IMR-90 (cell line): ENCODE results near the gene SDC1. TPM values are rescaled to one million over a fixed set of nuclear protein-coding genes. Genes with fewer than 3 reads are reported as not detected.
A peak's percentile ranks its signal among the peaks of the same experiment; 100 is the strongest.

Experiments used
- ATAC-seq: fragments of 200-7000 bp; cut with Tn5 transposase; 2 replicates; pipeline ENCODE4 v1.9.1; 2020; ENCODE audit warnings: low read depth, mild to moderate bottlenecking, moderate library complexity
- BruUV-seq: library from RNA; stranded (reverse); fragments of 400-500 nt; replicated peaks from 2 replicates; lab custom pipeline; 2021; lab: Mats Ljungman, UMichigan
- CTCF ChIA-PET: fragments of 300-600 bp; formaldehyde crosslinking; extraction: SDS; loops from one replicate; lab custom pipeline; 2021; ENCODE audit warnings: antibody characterized with exemption; lab: Yijun Ruan, JAX
- POLR2A ChIA-PET: fragments of 300-600 bp; sonication (Branson Sonifier 250); formaldehyde crosslinking; loops from one replicate; lab custom pipeline; 2022; ENCODE audit warnings: antibody characterized with exemption; ENCODE audit not compliant: unreplicated experiment; lab: Charles Lee
- DNase-seq: peaks from one replicate; pipeline ENCODE4 v3.0.0; 2013
- H2AFZ ChIP-seq: replicated peaks from 2 replicates; pipeline ENCODE3; 2013; ENCODE audit warnings: low read length, mild to moderate bottlenecking; ENCODE audit not compliant: poor library complexity
- H2AK5ac ChIP-seq: 2 replicates; pipeline ENCODE4 v1.6.1; 2013; ENCODE audit warnings: low read depth, low read length, inconsistent platforms
- H2AK9ac ChIP-seq: replicated peaks from 2 replicates; pipeline ENCODE3; 2013; ENCODE audit warnings: mild to moderate bottlenecking, low read depth, low read length, moderate library complexity; ENCODE audit not compliant: poor library complexity
- H2BK120ac ChIP-seq: 2 replicates; pipeline ENCODE4 v1.6.1; 2013; ENCODE audit warnings: low read depth, low read length, inconsistent platforms
- H2BK15ac ChIP-seq: 3 replicates; pipeline ENCODE4 v1.6.1; 2013; ENCODE audit warnings: low read depth, low read length, inconsistent platforms
- H2BK20ac ChIP-seq: 2 replicates; pipeline ENCODE4 v1.6.1; 2013; ENCODE audit warnings: low read depth, mild to moderate bottlenecking, inconsistent platforms, low read length, moderate library complexity
- H2BK5ac ChIP-seq: 2 replicates; pipeline ENCODE4 v1.6.1; 2013; ENCODE audit warnings: mild to moderate bottlenecking, low read depth, low read length, inconsistent platforms; ENCODE audit not compliant: poor library complexity, severe bottlenecking
- H3K14ac ChIP-seq: replicated peaks from 2 replicates; pipeline ENCODE4 v1.6.1; 2013; ENCODE audit warnings: low read depth, low read length, inconsistent platforms
- H3K18ac ChIP-seq: 2 replicates; pipeline ENCODE4 v1.6.1; 2013; ENCODE audit warnings: low read depth, low read length, control low read depth
- H3K23ac ChIP-seq: 2 replicates; pipeline ENCODE4 v1.6.1; 2013; ENCODE audit warnings: low read depth, low read length, inconsistent platforms
- H3K27ac ChIP-seq: 2 replicates; pipeline ENCODE4 v1.5.1; 2013; ENCODE audit warnings: mild to moderate bottlenecking, control low read depth, low read length; ENCODE audit not compliant: insufficient read depth
- H3K27me3 ChIP-seq: 2 replicates; pipeline ENCODE4 v1.6.1; 2013; ENCODE audit warnings: low read length; ENCODE audit not compliant: control insufficient read depth, insufficient read depth
- H3K36me3 ChIP-seq: 2 replicates; pipeline ENCODE4 v1.6.1; 2013; ENCODE audit warnings: low read length, mixed read lengths; ENCODE audit not compliant: control insufficient read depth, insufficient read depth
- H3K4ac ChIP-seq: 2 replicates; pipeline ENCODE4 v1.6.1; 2013; ENCODE audit warnings: low read depth, low read length, inconsistent platforms
- H3K4me1 ChIP-seq: 2 replicates; pipeline ENCODE4 v1.6.1; 2013; ENCODE audit warnings: low read length, mixed read lengths; ENCODE audit not compliant: control insufficient read depth, insufficient read depth
- H3K4me2 ChIP-seq: 2 replicates; pipeline ENCODE4 v1.6.1; 2013; ENCODE audit warnings: low read depth, mild to moderate bottlenecking, control low read depth, low read length, moderate library complexity
- H3K4me3 ChIP-seq: 2 replicates; pipeline ENCODE4 v1.5.1; 2013; ENCODE audit warnings: low read depth, mild to moderate bottlenecking, control low read depth, low read length, moderate library complexity; ENCODE audit not compliant: insufficient read depth
- H3K56ac ChIP-seq: 2 replicates; pipeline ENCODE4 v1.6.1; 2013; ENCODE audit warnings: low read length, inconsistent platforms; ENCODE audit not compliant: insufficient read depth; ENCODE audit errors: extremely low read depth
- H3K79me1 ChIP-seq, 2 experiments: 2 replicates each; pipeline ENCODE4 v1.6.1; 2013; ENCODE audit warnings: low read length in 2 of 2, inconsistent platforms in 1 of 2, low read depth in 1 of 2
- H3K9ac ChIP-seq: 2 replicates; pipeline ENCODE4 v1.6.1; 2013; ENCODE audit warnings: low read depth, low read length, control low read depth
- H3K9me1 ChIP-seq: 2 replicates; pipeline ENCODE4 v1.6.1; 2013; ENCODE audit warnings: low read length, inconsistent platforms; ENCODE audit not compliant: insufficient read depth
- H3K9me3 ChIP-seq: 2 replicates; pipeline ENCODE4 v1.6.1; 2013; ENCODE audit warnings: low read length; ENCODE audit not compliant: control insufficient read depth, insufficient read depth
- H4K20me1 ChIP-seq: 2 replicates; pipeline ENCODE4 v1.6.1; 2013; ENCODE audit warnings: low read length, inconsistent platforms; ENCODE audit not compliant: insufficient read depth
- H4K5ac ChIP-seq: 2 replicates; pipeline ENCODE4 v1.6.1; 2013; ENCODE audit warnings: mild to moderate bottlenecking, low read depth, low read length, control low read depth
- H4K8ac ChIP-seq, 2 experiments: 2 replicates each; pipeline ENCODE4 v1.6.1; 2013; ENCODE audit warnings: low read depth in 2 of 2, low read length in 2 of 2, control low read depth in 1 of 2, inconsistent platforms in 1 of 2
- H4K91ac ChIP-seq: 2 replicates; pipeline ENCODE4 v1.6.1; 2013; ENCODE audit warnings: low read depth, low read length, inconsistent platforms; ENCODE audit not compliant: insufficient read depth
- BHLHE40 ChIP-seq: fragments of 150-350 bp; IDR thresholded peaks from 2 replicates; pipeline ENCODE4 v1.6.1; 2016; ENCODE audit warnings: mild to moderate bottlenecking, low read depth, low read length
- CEBPB ChIP-seq: IDR thresholded peaks from 2 replicates; pipeline ENCODE4 v1.6.1; 2012; ENCODE audit warnings: low read depth, low read length, improper control_type of control experiment
- FOS ChIP-seq: fragments of 150-350 bp; IDR thresholded peaks from 2 replicates; pipeline ENCODE4 v1.6.1; 2016; ENCODE audit warnings: low read depth, low read length
- MAFK ChIP-seq: IDR thresholded peaks from 2 replicates; pipeline ENCODE4 v1.6.1; 2012; ENCODE audit warnings: low read depth, low read length, improper control_type of control experiment
- MXI1 ChIP-seq: IDR thresholded peaks from 2 replicates; pipeline ENCODE4 v1.6.1; 2012; ENCODE audit warnings: low read depth, mild to moderate bottlenecking, low read length, moderate library complexity, borderline replicate concordance
- POLR2A ChIP-seq: IDR thresholded peaks from 2 replicates; pipeline ENCODE4 v1.6.1; 2012; ENCODE audit warnings: mild to moderate bottlenecking, low read depth, low read length
- RAD21 ChIP-seq: IDR thresholded peaks from 2 replicates; pipeline ENCODE4 v1.6.1; 2012; ENCODE audit warnings: low read length, improper control_type of control experiment
- RCOR1 ChIP-seq: IDR thresholded peaks from 2 replicates; pipeline ENCODE4 v1.6.1; 2012; ENCODE audit warnings: mild to moderate bottlenecking, low read length, improper control_type of control experiment; ENCODE audit not compliant: insufficient replicate concordance
- RFX5 ChIP-seq: IDR thresholded peaks from 2 replicates; pipeline ENCODE4 v1.8.0; 2012; ENCODE audit warnings: low read depth, mild to moderate bottlenecking, low read length, moderate library complexity
- SMC3 ChIP-seq: fragments of 150-350 bp; IDR thresholded peaks from 2 replicates; pipeline ENCODE4 v1.6.1; 2016; ENCODE audit warnings: low read depth, mild to moderate bottlenecking, antibody characterized with exemption, low read length, moderate library complexity
- WGBS, 2 experiments: methylation state at CpG; one replicate each; pipeline versions ENCODE4 v1.1.5 to v1.1.7; 2013; ENCODE audit warnings: missing lambda C conversion rate in 2 of 2; ENCODE audit not compliant: insufficient read length in 1 of 2; ENCODE audit errors: extremely low coverage in 2 of 2; 5-methylcytosine and 5-hydroxymethylcytosine counted together
- dilution Hi-C: fragments of 300-500 bp; cut with HindIII; formaldehyde crosslinking; loops from one replicate; pipeline ENCODE4 v1.14.3; 2018; ENCODE audit warnings: low sequenced_read_pairs; ENCODE audit not compliant: unreplicated experiment
- in situ Hi-C: fragments of 300-500 bp; cut with MboI; formaldehyde crosslinking; loops from 3 replicates; pipeline ENCODE4 v1.14.3; 2019; ENCODE audit warnings: low sequenced_read_pairs, inconsistent platforms, mixed read lengths
- intact Hi-C: fragments of 100-400 bp; cut with micrococcal nuclease; formaldehyde crosslinking; loops from 2 replicates; pipeline ENCODE4 v1.10.0; 2022
- polyA plus RNA-seq, 3 experiments: library from polyadenylated mRNA; depleted of rRNA; stranded (reverse); fragments of >200 nt; gene quantifications; 2 replicates each; pipeline ENCODE4 v1.2.3, GENCODE V29; 2012; ENCODE audit warnings: low replicate concordance in 1 of 3
- total RNA-seq: library from RNA; depleted of rRNA; stranded (reverse); fragments of >200 nt; gene quantifications from 2 replicates; pipeline ENCODE4 v1.2.3, GENCODE V29; 2012
- TF ChIP-seq, protein P1 (sequence below): conservative IDR thresholded peaks from 2 replicates; pipeline ENCODE4 v1.5.1; 2012; ENCODE audit warnings: mild to moderate bottlenecking, low read depth, low read length, improper control_type of control experiment
- TF ChIP-seq, protein P2 (sequence below): fragments of 150-350 bp; IDR thresholded peaks from 2 replicates; pipeline ENCODE4 v1.6.1; 2017; ENCODE audit warnings: mild to moderate bottlenecking, antibody characterized with exemption, low read length, low read depth

SDC1 gene
- total and polyA plus RNA-seq, 2 of the 4 experiments (the other 2 are of a cell fraction): 22.0 to 28.3 TPM

DNA sequence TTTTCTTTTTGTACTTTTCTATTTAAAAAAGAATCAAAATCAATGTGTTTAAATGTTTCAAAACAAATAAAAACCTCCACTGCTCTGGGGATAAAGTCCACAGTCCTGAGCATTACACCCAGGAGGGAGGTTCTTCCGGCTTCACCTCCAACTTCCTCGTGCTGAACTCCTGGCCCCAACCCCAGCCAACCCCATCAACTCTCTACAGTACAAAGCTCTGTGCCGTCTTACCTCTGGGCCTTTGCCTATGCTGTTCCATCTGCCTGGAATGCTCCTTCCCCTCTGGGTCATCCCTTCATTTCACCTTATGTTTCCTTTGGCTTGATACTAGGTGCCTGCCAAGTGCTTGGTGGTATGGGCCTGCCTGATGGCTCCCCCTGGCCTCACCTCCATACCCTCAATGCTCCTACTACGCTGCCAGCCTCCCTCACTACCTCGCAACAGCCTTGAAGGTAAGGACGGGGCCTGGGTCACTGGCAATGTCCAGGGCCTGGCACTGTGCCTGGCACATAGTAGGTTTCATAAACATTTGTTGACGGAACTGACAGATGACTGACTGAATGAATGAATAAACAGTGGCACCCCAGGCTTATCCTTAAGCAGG, 28.8 kb downstream of the SDC1 start:
- Histone ChIP-seq H3K14ac (no peak overlapping the region), H3K9ac (no peak overlapping the region), H3K36me3 (peaks cover 2% of the 10 kb centered on the region), H2BK20ac (no peak overlapping the region), H3K56ac (no peak overlapping the region), H3K27ac (no peak overlapping the region), H4K8ac (no peak overlapping the region), H2BK15ac (no peak overlapping the region), H3K27me3 (no peaks in the 10 kb centered on the region; the same call in 1 of the 2 replicates), H2BK120ac (no peak overlapping the region), H3K18ac (no peak overlapping the region), H3K23ac (no peak overlapping the region), H2AFZ (peak overlapping the region; percentile 25), H3K4ac (no peak overlapping the region), H3K9me1 (0 out of 2 replicates have a peak, but pooled peaks cover 3% of the 10 kb centered on the region), H3K9me3 (no peaks in the 10 kb centered on the region), H4K91ac (no peak overlapping the region), H3K4me1 (no peaks in the 10 kb centered on the region), H3K4me2 (no peak overlapping the region), H2BK5ac (no peak overlapping the region), H2AK5ac (peak overlapping the region; percentile 23), H2AK9ac (no peak overlapping the region), H4K20me1 (no peaks in the 10 kb centered on the region), H3K79me1 (no peaks in the 10 kb centered on the region), H3K4me3 (no peak overlapping the region), H4K5ac (no peak overlapping the region)
- TF ChIP-seq RFX5 (no peak), RCOR1 (no peak), MAFK (no peak), RAD21 (no peak), CEBPB (no peak), SMC3 (no peak), BHLHE40 (no peak), POLR2A (no peak), FOS (no peak), MXI1 (no peak)
- TF ChIP-seq, protein P1, sequence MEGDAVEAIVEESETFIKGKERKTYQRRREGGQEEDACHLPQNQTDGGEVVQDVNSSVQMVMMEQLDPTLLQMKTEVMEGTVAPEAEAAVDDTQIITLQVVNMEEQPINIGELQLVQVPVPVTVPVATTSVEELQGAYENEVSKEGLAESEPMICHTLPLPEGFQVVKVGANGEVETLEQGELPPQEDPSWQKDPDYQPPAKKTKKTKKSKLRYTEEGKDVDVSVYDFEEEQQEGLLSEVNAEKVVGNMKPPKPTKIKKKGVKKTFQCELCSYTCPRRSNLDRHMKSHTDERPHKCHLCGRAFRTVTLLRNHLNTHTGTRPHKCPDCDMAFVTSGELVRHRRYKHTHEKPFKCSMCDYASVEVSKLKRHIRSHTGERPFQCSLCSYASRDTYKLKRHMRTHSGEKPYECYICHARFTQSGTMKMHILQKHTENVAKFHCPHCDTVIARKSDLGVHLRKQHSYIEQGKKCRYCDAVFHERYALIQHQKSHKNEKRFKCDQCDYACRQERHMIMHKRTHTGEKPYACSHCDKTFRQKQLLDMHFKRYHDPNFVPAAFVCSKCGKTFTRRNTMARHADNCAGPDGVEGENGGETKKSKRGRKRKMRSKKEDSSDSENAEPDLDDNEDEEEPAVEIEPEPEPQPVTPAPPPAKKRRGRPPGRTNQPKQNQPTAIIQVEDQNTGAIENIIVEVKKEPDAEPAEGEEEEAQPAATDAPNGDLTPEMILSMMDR: no peak
- TF ChIP-seq, protein P2, sequence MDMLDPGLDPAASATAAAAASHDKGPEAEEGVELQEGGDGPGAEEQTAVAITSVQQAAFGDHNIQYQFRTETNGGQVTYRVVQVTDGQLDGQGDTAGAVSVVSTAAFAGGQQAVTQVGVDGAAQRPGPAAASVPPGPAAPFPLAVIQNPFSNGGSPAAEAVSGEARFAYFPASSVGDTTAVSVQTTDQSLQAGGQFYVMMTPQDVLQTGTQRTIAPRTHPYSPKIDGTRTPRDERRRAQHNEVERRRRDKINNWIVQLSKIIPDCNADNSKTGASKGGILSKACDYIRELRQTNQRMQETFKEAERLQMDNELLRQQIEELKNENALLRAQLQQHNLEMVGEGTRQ: no peak
- ATAC-seq: no peak
- ChIA-PET POLR2A (interaction anchor here (0.8 kb wide), 1 partner anchor 12 kb away, joined by 3 read pairs; no protein-coding TSS in a partner anchor), CTCF (no interaction called here)
- WGBS, 2 experiments: 74% methylated on average over 3 of the region's 7 CpGs; no CpG with 5 or more reads in 1 of the 2 experiments
- no peak for DNase-seq
- in situ Hi-C loops: no loop called here
- intact Hi-C loops: no loop called here
- BruUV-seq: no TSS peak
- dilution Hi-C loops: no loop called here
